ENCODE data around the gene EIF3M.

The EIF3M gene

GRCh38 chr11:32635819-32636218 lies 52.2 kb downstream of the EIF3M start:
- Histone ChIP-seq H3K4me1 (no peaks in the 10 kb centered on the region), H3K27ac (no peak overlapping the region), H3K9me3 (no peaks in the 10 kb centered on the region), H3K36me3 (no peaks in the 10 kb centered on the region), H3K4me3 (no peak overlapping the region), H3K27me3 (no peaks in the 10 kb centered on the region)
- DNase-seq: no peak
- TF ChIP-seq CTCF (IDR thresholded peaks at IDR 0.05): no peak
- intact Hi-C loops (cut with DNase I; ENCODE audit: low total_unique reads): no loop called here

- Histone ChIP-seq H3K4me3 (no peak overlapping the region), H3K27ac (no peak overlapping the region), H3K27me3 (no peaks in the 10 kb centered on the region), H3K4me1 (no peaks in the 10 kb centered on the region), H3K36me3 (no peaks in the 10 kb centered on the region), H3K9me3 (no peaks in the 10 kb centered on the region)
- DNase-seq: no peak
- TF ChIP-seq CTCF (IDR thresholded peaks at IDR 0.05): no peak
- intact Hi-C loops (cut with DNase I; ENCODE audit: low total_unique reads): no loop called here
These were observed 57.7 kb downstream of the EIF3M start for GRCh38 chr11:32641361-32641760.

GRCh38 chr11:32643526-32643925 lies 59.9 kb downstream of the EIF3M start:
- intact Hi-C loops (cut with DNase I; ENCODE audit: low total_unique reads): no loop called here
- Histone ChIP-seq H3K27ac (no peak overlapping the region), H3K36me3 (no peaks in the 10 kb centered on the region), H3K4me3 (no peak overlapping the region), H3K9me3 (no peaks in the 10 kb centered on the region), H3K27me3 (no peaks in the 10 kb centered on the region), H3K4me1 (no peaks in the 10 kb centered on the region)
- no peak for DNase-seq
- TF ChIP-seq CTCF (IDR thresholded peaks at IDR 0.05): no peak
